PC-3 (cell line): Measurements from ENCODE around the gene TUFM.

ENCODE experiments used
- EZH2 ChIP-seq: fragments of 300-600 bp; sonication (generic); IDR thresholded peaks from one replicate; pipeline ENCODE4 v1.6.1; 2017; ENCODE audit warnings: antibody characterized with exemption, mild to moderate bottlenecking, low read length; ENCODE audit not compliant: unreplicated experiment
- EZH2phosphoT487 ChIP-seq: fragments of 300-600 bp; sonication (generic); IDR thresholded peaks from 2 replicates; pipeline ENCODE4 v1.6.1; 2018; ENCODE audit warnings: mild to moderate bottlenecking, antibody characterized with exemption, low read length, borderline replicate concordance
- TF ChIP-seq, protein P1 (sequence below): fragments of 300-600 bp; sonication (generic); conservative IDR thresholded peaks from 2 replicates; pipeline ENCODE4 v1.5.1; 2017; ENCODE audit warnings: antibody characterized with exemption, low read depth, mild to moderate bottlenecking, low read length

DNA sequence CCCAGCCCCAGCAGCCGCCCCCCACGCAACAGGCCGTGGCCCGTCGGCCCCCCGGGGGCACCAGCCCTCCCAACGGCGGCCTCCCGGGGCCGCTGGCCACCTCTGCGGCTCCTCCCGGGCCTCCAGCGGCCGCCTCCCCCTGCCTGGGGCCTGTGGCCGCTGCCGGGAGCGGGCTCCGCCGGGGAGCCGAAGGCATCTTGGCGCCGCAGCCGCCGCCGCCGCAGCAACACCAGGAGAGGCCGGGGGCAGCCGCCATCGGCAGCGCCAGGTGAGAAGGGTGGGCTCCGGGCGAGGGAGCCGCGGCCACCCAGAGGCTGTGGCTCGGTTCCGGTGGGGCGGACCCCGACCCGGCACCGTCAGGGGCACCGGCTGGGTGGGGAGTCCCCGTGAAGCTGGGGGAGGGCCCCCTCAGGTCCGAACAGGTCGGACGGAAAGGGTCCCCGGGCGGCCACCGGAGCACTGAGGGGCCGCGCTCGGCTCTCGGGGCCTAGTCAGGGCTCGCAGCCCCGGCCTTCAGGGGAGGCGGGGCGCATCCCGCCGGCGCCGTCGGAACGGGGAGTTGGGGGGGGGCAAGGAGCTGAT lies 22.8 kb downstream of the TUFM start:
- TF ChIP-seq, protein P1, sequence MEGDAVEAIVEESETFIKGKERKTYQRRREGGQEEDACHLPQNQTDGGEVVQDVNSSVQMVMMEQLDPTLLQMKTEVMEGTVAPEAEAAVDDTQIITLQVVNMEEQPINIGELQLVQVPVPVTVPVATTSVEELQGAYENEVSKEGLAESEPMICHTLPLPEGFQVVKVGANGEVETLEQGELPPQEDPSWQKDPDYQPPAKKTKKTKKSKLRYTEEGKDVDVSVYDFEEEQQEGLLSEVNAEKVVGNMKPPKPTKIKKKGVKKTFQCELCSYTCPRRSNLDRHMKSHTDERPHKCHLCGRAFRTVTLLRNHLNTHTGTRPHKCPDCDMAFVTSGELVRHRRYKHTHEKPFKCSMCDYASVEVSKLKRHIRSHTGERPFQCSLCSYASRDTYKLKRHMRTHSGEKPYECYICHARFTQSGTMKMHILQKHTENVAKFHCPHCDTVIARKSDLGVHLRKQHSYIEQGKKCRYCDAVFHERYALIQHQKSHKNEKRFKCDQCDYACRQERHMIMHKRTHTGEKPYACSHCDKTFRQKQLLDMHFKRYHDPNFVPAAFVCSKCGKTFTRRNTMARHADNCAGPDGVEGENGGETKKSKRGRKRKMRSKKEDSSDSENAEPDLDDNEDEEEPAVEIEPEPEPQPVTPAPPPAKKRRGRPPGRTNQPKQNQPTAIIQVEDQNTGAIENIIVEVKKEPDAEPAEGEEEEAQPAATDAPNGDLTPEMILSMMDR = no peak
- TF ChIP-seq EZH2 = no peak
- TF ChIP-seq EZH2phosphoT487 = no peak
